Stimulated activated naive CD4-positive, alpha-beta T cell treated with Interleukin-2 at 50 U/mL for 16 hours (primary cell): ENCODE results near the gene TNFRSF1B.
A peak's percentile ranks its signal among the peaks of the same experiment; 100 is the strongest.

Experiments used
- DNase-seq: peaks from one replicate; lab custom pipeline; 2025; lab: John Stamatoyannopoulos, UW

The TNFRSF1B gene

GRCh38 chr1:12166834-12167492 lies at the start of gene TNFRSF1B:
Gene TNFRSF1B (plus strand): TSS chr1:12166991. CDS start chr1:12167092, 101 bp downstream.
- DNase-seq: peak; percentile 62

GRCh38 chr1:12121212-12122003 lies 45.4 kb upstream of the TNFRSF1B start:
- peak; percentile 13 for DNase-seq

GRCh38 chr1:12123172-12123571 lies 43.6 kb upstream of the TNFRSF1B start:
- no peak for DNase-seq

- DNase-seq: peak; percentile 60
Measured at GRCh38 chr1:12124693-12125421, 41.9 kb upstream of the TNFRSF1B start.

DNA sequence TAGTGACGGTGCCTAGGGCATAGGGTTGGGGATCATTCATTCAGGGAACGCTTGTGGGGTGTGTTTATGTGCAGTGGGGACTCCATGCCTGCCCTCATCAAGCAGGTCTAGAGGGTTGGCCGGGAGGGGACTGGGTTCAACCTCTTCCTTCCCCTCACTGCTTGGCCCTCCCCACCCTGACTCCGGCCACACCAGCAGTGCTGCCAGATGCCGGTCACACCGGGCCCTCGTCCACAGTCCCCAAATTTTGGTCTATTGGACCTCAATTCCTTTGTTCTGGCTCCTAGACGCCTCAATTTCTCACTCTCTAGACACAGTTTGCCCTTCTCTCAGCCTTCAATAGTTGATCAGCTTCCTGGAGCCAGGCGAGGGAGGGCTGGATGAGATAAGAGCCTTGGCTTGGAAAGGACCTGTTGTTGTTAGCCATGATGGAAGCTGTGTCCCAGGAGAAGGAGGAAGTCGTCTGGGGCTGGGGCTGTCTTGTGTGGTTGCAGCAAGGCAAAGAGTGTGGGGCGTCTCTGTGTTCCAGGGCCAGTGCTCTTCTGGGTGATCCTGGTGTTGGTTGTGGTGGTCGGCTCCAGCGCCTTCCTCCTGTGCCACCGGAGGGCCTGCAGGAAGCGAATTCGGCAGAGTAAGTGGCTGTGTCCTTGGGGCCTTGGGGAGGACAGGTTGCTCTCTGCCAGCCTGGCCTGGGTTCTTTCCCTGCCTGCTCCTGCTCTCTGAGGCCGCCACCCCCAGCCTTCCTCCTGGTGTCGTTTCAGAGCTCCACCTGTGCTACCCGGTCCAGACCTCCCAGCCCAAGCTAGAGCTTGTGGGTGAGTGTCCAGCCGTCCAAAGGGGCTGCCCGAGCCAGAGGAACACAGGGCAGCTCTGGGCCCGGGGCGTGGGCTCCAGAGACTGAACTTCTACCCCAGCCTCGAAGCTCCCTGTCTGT lies 41.1 kb upstream of the TNFRSF1B start:
- no peak for DNase-seq

- DNase-seq: no peak
Measured at GRCh38 chr1:12126781-12127180, 40.0 kb upstream of the TNFRSF1B start.

DNA sequence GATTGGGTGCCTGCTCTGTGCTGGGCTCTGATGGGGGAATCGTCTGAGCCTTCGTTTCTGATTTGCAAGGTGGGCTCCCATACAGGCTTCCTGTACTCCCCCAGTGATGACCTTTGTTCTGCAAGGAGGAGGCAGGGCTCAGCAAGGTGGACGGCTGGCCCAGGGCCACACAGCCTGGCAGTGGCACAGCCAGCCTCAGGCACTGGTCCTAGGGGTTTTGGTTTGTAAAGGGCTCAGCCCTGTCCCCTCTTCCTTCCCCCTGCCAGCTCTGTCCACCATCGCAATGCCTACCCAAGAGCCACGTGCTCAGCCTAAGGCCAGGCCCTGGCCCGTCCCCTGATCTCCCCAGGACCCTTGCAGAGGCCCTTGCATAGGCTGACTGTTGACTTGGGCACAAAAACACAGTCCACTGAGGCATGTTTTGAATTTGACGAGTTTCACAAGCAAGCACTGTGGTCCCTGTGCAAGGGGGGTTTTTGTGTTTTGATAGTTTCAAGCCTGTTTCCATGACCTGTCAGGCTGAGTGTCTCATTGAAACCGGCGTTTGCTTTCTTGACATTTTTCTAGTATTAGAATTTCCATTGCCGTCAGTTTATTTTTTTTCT lies 39.5 kb upstream of the TNFRSF1B start:
- DNase-seq: peak; percentile 15

DNA sequence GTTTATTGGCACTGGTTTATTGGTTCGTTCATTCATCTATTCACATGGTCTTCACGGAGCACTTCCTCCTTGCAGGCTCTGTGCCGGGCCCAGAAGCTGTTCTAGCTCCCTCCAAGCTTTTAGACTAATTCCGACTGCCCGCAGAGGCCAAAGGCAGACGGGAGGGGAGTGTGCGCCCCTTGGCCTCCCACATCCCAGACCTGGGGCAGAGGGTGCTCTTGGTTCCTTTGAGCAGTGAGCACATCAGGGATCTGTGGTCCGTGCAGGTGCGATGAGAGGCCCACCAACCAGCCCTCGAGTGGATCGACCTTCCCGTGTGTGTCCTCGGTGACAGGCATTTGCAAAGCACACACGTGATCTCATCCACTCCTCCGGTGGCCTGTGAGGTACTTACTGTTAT lies 38.7 kb upstream of the TNFRSF1B start:
- DNase-seq: no peak

- no peak for DNase-seq
Measured at GRCh38 chr1:12129624-12130023, 37.2 kb upstream of the TNFRSF1B start.

- no peak for DNase-seq
Measured at GRCh38 chr1:12130466-12131130, 36.2 kb upstream of the TNFRSF1B start.

- DNase-seq: no peak
Measured at GRCh38 chr1:12132078-12132477, 34.7 kb upstream of the TNFRSF1B start.

DNA sequence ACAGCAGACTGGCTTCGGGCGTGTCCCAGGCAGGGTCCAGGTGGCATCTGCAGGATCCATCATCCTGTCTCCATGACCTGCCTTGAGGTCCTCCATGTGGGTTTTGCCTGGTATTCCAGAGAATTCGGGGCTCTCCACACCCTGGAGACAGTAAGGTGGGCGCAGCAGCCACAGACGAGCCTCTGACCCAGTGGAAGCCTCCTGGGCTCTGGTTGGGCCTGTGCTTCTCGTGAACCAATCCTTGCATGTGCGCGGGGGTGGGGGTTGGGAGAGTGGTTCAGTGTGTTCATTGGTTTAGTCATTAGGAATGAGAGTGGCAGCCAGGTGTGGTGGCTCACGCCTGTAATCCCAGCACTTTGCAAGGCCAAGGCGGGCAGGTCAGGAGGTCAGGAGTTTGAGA lies 32.1 kb upstream of the TNFRSF1B start:
- no peak for DNase-seq

- DNase-seq: no peak
Measured at GRCh38 chr1:12135612-12136011, 31.2 kb upstream of the TNFRSF1B start.

DNA sequence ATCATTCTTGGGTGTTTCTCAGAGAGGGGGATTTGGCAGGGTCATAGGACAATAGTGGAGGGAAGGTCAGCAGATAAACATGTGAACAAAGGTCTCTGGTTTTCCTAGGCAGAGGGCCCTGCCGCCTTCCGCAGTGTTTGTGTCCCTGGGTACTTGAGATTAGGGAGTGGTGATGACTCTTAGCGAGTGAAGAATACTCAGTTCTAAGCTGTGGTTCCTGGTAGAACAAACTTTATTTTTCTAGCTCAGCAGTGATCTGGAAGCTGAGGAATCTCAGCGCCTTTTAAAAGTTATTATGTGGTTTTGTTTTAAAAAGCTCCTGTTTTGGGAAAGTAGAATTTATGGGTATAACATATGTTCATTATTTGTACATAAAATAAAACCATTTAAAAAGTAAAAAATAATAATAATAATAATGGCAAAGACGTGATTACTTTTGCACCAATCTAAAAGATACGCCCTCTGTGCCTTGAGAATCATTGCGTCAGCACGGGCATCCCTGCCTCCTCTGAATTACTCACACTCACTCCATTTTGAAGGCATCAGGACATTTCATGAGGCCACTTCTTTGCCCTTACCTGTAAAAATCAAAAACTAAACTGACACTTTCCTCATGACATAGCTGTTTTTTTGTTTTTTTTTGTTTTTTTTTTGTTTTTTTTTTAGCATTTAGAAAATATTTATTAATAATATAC lies 29.7 kb upstream of the TNFRSF1B start:
- no peak for DNase-seq

- no peak for DNase-seq
Measured at GRCh38 chr1:12138196-12139168, 28.3 kb upstream of the TNFRSF1B start.

DNA sequence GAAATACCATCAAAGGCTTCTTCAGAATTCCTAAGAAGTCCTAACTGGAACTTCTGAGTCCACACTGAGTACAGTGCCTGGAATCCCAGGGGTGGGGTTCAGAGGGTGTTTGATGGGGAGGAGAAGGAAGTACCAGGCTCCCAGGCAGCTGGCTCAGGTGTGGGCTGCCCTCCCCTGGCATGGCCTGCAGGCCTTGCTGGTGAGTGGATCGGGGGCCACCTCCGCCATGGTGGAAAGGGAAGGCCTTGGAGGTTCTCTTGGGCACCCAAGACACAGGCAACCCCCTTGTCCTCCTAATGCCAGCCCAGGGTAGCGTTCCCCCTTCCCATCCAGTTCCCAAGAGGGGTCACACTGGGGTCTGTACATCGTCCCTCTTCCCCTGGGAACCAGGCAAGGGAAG lies 26.8 kb upstream of the TNFRSF1B start:
- DNase-seq: no peak

DNA sequence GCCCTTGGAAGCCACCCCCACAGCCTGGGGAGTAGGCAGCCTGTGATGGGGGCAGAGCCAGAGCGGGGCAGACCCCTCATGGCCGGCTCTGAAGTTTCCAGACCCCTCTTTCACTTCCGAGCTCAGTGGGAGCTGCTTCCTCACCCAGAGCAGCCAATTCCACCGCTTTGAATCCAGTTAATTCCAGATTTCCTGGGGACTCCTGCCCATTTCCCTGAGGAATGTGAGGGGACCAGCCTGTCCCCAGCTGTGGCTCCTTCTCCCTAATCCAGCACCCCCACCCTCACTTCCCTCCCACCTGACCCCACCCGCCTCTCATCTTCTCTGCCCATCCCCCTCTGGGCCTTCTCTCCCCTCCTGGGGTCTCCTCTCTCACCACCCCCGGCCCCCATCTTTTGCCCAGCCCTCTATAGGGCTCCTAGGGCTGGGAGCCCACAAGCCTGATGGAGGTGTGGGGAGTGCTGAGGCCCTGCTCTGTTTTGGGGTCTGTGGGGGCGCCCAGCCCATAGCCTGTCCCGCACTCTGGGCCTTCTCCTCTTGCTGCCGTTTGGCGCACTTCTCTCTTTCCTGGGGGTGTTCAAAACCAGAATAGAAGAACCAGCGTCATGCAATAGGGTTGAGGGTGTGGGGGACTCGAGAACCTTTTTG lies 26.2 kb upstream of the TNFRSF1B start:
- DNase-seq: no peak

- no peak for DNase-seq
Measured at GRCh38 chr1:12141163-12141850, 25.5 kb upstream of the TNFRSF1B start.
